ENCODE measurements around the gene ATP7B. TPM values are rescaled to one million over a fixed set of nuclear protein-coding genes. Genes with fewer than 3 reads are reported as not detected.

ATP7B gene
- total RNA-seq, 2 donors from 2014 or later, result 4.3 to 6.5 TPM

DNA sequence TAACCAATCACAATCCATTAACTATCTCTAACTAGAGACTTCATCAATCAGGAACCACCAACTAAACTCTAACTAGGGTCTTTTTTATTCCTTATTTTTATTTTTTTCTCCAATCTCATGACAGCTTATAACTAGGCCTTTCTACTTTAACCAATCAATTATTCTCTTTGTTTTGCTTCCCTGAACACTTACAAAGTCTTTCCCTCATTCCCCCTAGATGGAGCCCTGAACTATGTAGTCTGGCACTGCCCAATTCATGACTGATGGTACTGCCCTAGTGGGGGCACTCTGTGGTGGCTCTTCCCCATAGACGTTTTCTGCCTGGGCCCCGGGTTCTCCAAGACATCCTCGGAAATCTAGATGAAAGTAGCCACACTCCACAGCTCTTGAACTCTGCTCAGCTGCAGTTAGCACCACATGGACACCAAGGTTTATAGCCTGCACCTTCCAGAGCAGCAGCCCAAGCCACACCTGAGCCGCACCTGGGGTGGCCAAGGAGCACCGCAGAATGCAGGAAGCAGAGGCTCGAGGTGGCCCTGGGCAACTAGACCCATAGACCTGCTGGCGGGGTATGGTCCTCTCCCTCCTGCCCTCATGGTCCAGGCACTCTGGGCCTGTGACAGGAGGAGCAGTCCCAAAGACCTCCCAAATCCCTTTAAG is 6.6 kb downstream of the ATP7B start:
- Histone ChIP-seq H3K27me3 (no peaks in the 10 kb centered on the region), H3K4me1 (no peaks in the 10 kb centered on the region), H3K27ac (no peak overlapping the region), H3K4me3 (no peak overlapping the region), H3K9me3 (no peaks in the 10 kb centered on the region), H3K36me3 (no peaks in the 10 kb centered on the region)
- TF ChIP-seq, protein P1, sequence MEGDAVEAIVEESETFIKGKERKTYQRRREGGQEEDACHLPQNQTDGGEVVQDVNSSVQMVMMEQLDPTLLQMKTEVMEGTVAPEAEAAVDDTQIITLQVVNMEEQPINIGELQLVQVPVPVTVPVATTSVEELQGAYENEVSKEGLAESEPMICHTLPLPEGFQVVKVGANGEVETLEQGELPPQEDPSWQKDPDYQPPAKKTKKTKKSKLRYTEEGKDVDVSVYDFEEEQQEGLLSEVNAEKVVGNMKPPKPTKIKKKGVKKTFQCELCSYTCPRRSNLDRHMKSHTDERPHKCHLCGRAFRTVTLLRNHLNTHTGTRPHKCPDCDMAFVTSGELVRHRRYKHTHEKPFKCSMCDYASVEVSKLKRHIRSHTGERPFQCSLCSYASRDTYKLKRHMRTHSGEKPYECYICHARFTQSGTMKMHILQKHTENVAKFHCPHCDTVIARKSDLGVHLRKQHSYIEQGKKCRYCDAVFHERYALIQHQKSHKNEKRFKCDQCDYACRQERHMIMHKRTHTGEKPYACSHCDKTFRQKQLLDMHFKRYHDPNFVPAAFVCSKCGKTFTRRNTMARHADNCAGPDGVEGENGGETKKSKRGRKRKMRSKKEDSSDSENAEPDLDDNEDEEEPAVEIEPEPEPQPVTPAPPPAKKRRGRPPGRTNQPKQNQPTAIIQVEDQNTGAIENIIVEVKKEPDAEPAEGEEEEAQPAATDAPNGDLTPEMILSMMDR (IDR thresholded peaks at IDR 0.05), result no peak
- no peak for DNase-seq (ENCODE audit: low spot score)

DNA sequence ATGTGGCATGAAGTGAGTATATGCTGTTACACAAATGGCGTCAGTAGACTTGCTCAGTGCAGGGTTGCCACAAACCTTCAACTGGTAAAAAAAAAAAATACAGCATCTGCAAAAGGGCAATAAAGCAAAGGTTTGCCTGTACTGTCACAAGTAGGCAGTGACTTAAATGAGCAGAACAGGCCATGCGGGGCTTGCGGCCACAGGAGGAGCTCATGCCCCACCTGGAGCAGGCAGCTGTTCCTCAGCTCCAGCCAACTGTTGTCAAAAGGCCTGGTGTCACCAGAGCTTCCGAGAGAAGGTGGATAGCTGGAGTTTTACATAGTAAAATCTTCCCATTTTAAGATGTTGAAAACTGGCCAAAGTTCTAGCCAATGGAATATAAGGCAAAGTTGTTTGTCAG is 7.7 kb downstream of the ATP7B start:
- TF ChIP-seq, protein P1 (IDR thresholded peaks at IDR 0.05), result no peak
- Histone ChIP-seq H3K27ac (no peak overlapping the region), H3K36me3 (no peaks in the 10 kb centered on the region), H3K4me3 (no peak overlapping the region), H3K4me1 (peaks cover 0 to 8% of the 10 kb centered on the region in 2 donors), H3K9me3 (no peaks in the 10 kb centered on the region), H3K27me3 (no peaks in the 10 kb centered on the region)
- no peak for DNase-seq (ENCODE audit: low spot score)

DNA sequence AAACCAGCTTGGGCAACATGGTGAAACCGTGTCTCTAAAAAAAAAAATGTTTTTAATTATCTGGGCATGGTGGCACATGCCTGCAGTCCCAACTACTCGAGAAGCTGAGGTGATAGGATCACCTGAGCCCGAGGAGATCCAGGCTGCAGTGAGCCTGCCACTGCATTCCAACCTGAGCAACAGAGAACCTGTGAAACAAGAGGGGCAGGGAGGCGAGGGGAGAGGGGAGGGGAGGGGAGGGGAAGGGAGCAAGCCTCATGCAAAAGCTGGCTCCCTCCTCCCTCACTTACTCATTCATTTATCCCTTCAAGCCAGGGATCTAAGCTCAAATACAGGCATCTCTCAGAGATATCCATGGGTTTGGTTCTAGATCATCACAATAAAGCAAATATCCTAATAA is 8.9 kb downstream of the ATP7B start:
- DNase-seq (ENCODE audit: low spot score), result no peak
- peaks cover 0 to 9% of the 10 kb centered on the region in 2 donors for H3K4me1 ChIP-seq
- no peaks in the 10 kb centered on the region for H3K36me3 ChIP-seq
- H3K9me3 ChIP-seq, result no peaks in the 10 kb centered on the region
- no peak overlapping the region for H3K4me3 ChIP-seq
- H3K27me3 ChIP-seq, result no peaks in the 10 kb centered on the region
- TF ChIP-seq, protein P1 (IDR thresholded peaks at IDR 0.05), result no peak
- H3K27ac ChIP-seq, result no peak overlapping the region

DNA sequence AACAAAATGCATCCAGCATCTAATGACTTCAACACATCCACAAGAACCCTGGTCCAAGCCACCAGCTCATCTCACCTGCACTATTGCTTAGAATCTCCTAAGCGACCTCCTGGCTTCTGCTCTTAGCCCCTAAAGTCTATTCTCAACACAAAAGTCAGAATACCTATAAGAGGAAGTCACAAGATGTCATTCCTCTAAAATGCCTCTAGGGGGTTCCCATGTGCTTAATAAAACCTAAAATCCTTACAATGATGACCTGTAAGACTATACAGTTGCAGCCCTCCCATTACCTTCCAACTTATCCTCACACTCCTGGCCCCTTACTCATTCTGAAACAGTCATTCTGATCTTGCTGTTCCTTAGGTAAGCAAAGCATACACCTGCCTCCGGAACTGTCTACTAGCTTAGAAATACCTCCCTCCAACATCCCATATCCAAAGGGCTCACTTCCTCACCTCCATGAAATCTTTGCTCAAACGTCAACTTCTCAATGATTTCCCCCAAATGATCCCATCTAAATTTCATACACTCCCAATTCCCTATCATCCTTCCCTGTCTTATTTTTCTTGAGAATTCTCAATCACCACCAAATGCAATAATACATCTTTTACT is 10.0 kb downstream of the ATP7B start:
- TF ChIP-seq, protein P1 (IDR thresholded peaks at IDR 0.05), result peak; percentile 77 to 78
- H3K36me3 ChIP-seq, result no peaks in the 10 kb centered on the region

DNA sequence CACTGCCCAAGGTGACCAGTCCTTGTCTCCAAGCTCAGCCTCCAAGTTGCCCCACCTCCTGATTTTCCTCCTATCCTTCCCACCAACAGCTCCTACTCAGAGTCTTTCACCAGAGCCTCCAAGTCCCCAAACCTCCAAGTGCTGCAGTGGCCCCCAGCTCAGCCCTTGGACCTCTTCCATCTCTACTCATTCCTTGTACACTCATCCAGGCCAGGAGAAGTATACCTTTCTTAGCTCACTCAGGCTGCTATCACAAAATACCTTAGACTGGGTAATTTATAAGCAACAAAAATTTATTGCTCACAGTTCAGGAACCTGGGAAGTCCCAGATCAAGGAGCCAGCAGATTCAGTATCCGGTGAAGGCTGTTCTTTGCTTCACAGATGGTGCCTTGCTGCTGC is 11.3 kb downstream of the ATP7B start:
- Histone ChIP-seq H3K27ac (peak overlapping the region; percentile 40 to 52), H3K4me3 (no peak overlapping the region), H3K4me1 (peaks cover 0 to 28% of the 10 kb centered on the region in 2 donors), H3K27me3 (no peaks in the 10 kb centered on the region), H3K36me3 (no peaks in the 10 kb centered on the region), H3K9me3 (no peaks in the 10 kb centered on the region)
- TF ChIP-seq, protein P1 (IDR thresholded peaks at IDR 0.05), result no peak
- DNase-seq (ENCODE audit: low spot score), result no peak

More for the DNA sequence above, 10.0 kb downstream of the ATP7B start:
- H3K4me1 ChIP-seq, result peaks cover 0 to 15% of the 10 kb centered on the region in 2 donors
- DNase-seq (ENCODE audit: low spot score), result no peak
- H3K27me3 ChIP-seq, result no peaks in the 10 kb centered on the region
- no peak overlapping the region for H3K27ac ChIP-seq
- H3K4me3 ChIP-seq, result no peak overlapping the region
- no peaks in the 10 kb centered on the region for H3K9me3 ChIP-seq

All from right atrium auricular region (tissue), 2 donors.